H9 (cell line): ENCODE results near the gene R3HCC1L. TPM values are rescaled to one million over a fixed set of nuclear protein-coding genes. Genes with fewer than 3 reads are reported as not detected.

ENCODE experiments used
- DNase-seq: peaks from one replicate; pipeline ENCODE4 v3.0.0-alpha.2; 2017
- H2AFZ ChIP-seq: one replicate; pipeline ENCODE4 v1.6.1; 2013; ENCODE audit warnings: mild to moderate bottlenecking, low read length, control low read depth, moderate library complexity
- H2AK5ac ChIP-seq: 2 replicates; pipeline ENCODE4 v1.6.1; 2013; ENCODE audit warnings: low read length, control low read depth, mixed read lengths; ENCODE audit not compliant: insufficient read length
- H2BK120ac ChIP-seq: one replicate; pipeline ENCODE4 v1.6.1; 2013; ENCODE audit warnings: low read depth, mild to moderate bottlenecking, low read length, control low read depth, inconsistent platforms; ENCODE audit not compliant: poor library complexity, severe bottlenecking
- H2BK12ac ChIP-seq: 2 replicates; pipeline ENCODE4 v1.6.1; 2013; ENCODE audit warnings: low read length, control low read depth, mixed read lengths, low read depth; ENCODE audit not compliant: insufficient read length
- H2BK15ac ChIP-seq: 2 replicates; pipeline ENCODE4 v1.6.1; 2013; ENCODE audit warnings: low read depth, low read length, control low read depth
- H2BK20ac ChIP-seq: one replicate; pipeline ENCODE4 v1.6.1; 2013; ENCODE audit warnings: low read depth, mild to moderate bottlenecking, low read length, control low read depth, inconsistent platforms; ENCODE audit not compliant: poor library complexity, severe bottlenecking
- H2BK5ac ChIP-seq: 2 replicates; pipeline ENCODE4 v1.6.1; 2013; ENCODE audit warnings: low read length, control low read depth, mixed read lengths; ENCODE audit not compliant: insufficient read length
- H3K14ac ChIP-seq: 2 replicates; pipeline ENCODE4 v1.6.1; 2013; ENCODE audit warnings: low read length, control low read depth; ENCODE audit not compliant: insufficient read depth
- H3K18ac ChIP-seq: 2 replicates; pipeline ENCODE4 v1.6.1; 2013; ENCODE audit warnings: low read depth, mild to moderate bottlenecking, mixed read lengths, low read length, control low read depth; ENCODE audit not compliant: insufficient read length
- H3K23ac ChIP-seq: 2 replicates; pipeline ENCODE4 v1.6.1; 2013; ENCODE audit warnings: low read length, control low read depth, mixed read lengths, low read depth; ENCODE audit not compliant: insufficient read length
- H3K23me2 ChIP-seq: 2 replicates; pipeline ENCODE4 v1.6.1; 2013; ENCODE audit warnings: low read depth, mild to moderate bottlenecking, mixed read lengths, low read length, control low read depth; ENCODE audit not compliant: insufficient read length, poor library complexity, severe bottlenecking
- H3K27ac ChIP-seq: 2 replicates; pipeline ENCODE4 v1.5.1; 2013; ENCODE audit warnings: low read length, control low read depth, mixed read lengths, low read depth; ENCODE audit not compliant: insufficient read length
- H3K27me3 ChIP-seq: 2 replicates; pipeline ENCODE4 v1.6.1; 2013; ENCODE audit warnings: low read length, control low read depth, inconsistent platforms; ENCODE audit not compliant: insufficient read depth
- H3K4ac ChIP-seq: 2 replicates; pipeline ENCODE4 v1.6.1; 2013; ENCODE audit warnings: low read depth, mild to moderate bottlenecking, control low read depth, inconsistent platforms, low read length, moderate library complexity
- H3K4me1 ChIP-seq: 2 replicates; pipeline ENCODE4 v1.6.1; 2013; ENCODE audit warnings: low read length, control low read depth, inconsistent platforms; ENCODE audit not compliant: insufficient read depth
- H3K4me2 ChIP-seq: 2 replicates; pipeline ENCODE4 v1.6.1; 2013; ENCODE audit warnings: low read length, control low read depth, mixed read lengths; ENCODE audit not compliant: insufficient read length, insufficient read depth
- H3K56ac ChIP-seq: 2 replicates; pipeline ENCODE4 v1.6.1; 2013; ENCODE audit warnings: low read depth, mild to moderate bottlenecking, mixed read lengths, low read length, control low read depth; ENCODE audit not compliant: insufficient read length
- H3K79me1 ChIP-seq: 2 replicates; pipeline ENCODE4 v1.6.1; 2013; ENCODE audit warnings: low read depth, mild to moderate bottlenecking, moderate library complexity, low read length, control low read depth, inconsistent platforms; ENCODE audit not compliant: insufficient read depth, poor library complexity, severe bottlenecking
- H3K79me2 ChIP-seq: 2 replicates; pipeline ENCODE4 v1.6.1; 2013; ENCODE audit warnings: low read length, control low read depth, inconsistent platforms; ENCODE audit not compliant: insufficient read depth
- H3K9ac ChIP-seq: 2 replicates; pipeline ENCODE4 v1.6.1; 2013; ENCODE audit warnings: low read length, control low read depth, mixed read lengths; ENCODE audit not compliant: insufficient read length; ENCODE audit errors: extremely low read depth
- H3K9me3 ChIP-seq: one replicate; pipeline ENCODE4 v1.6.1; 2013; ENCODE audit warnings: low read depth, low read length, inconsistent platforms; ENCODE audit not compliant: control insufficient read depth
- H3T11ph ChIP-seq: one replicate; pipeline ENCODE4 v1.6.1; 2013; ENCODE audit warnings: mild to moderate bottlenecking, low read length, control low read depth, inconsistent platforms
- H4K20me1 ChIP-seq: one replicate; pipeline ENCODE4 v1.6.1; 2013; ENCODE audit not compliant: control insufficient read depth, insufficient read length, insufficient read depth
- H4K5ac ChIP-seq: 2 replicates; pipeline ENCODE4 v1.6.1; 2013; ENCODE audit warnings: low read depth, mild to moderate bottlenecking, mixed read lengths, low read length, control low read depth; ENCODE audit not compliant: insufficient read length
- H4K8ac ChIP-seq: replicated peaks from 2 replicates; pipeline ENCODE4 v1.6.1; 2013; ENCODE audit warnings: low read length, control low read depth, mixed read lengths, low read depth; ENCODE audit not compliant: insufficient read length
- H4K91ac ChIP-seq: 2 replicates; pipeline ENCODE4 v1.6.1; 2013; ENCODE audit warnings: low read depth, mild to moderate bottlenecking, moderate library complexity, mixed read lengths, low read length, control low read depth; ENCODE audit not compliant: insufficient read length
- H3K27ac Mint-ChIP-seq, 3 experiments: 2 replicates in 2 of 3; 3 replicates in 1 of 3; pipeline ENCODE4 v1.8.0; 2020 to 2021; ENCODE audit warnings: mixed read lengths in 3 of 3, mild to moderate bottlenecking in 1 of 3, moderate library complexity in 1 of 3
- H3K27me3 Mint-ChIP-seq: 2 replicates; pipeline ENCODE4 v1.8.0; 2021; ENCODE audit warnings: low read depth, mild to moderate bottlenecking, moderate library complexity, mixed read lengths
- H3K36me3 Mint-ChIP-seq, 3 experiments: 2 replicates in 2 of 3; 3 replicates in 1 of 3; pipeline ENCODE4 v1.8.0; 2020 to 2021; ENCODE audit warnings: low read depth in 3 of 3, mixed read lengths in 3 of 3; ENCODE audit not compliant: insufficient read depth in 1 of 3
- H3K4me1 Mint-ChIP-seq, 2 experiments: 2 replicates each; pipeline ENCODE4 v1.8.0; 2020; ENCODE audit warnings: mixed read lengths in 2 of 2
- H3K4me3 Mint-ChIP-seq, 2 experiments: 2 replicates in 1 of 2; 3 replicates in 1 of 2; pipeline ENCODE4 v1.8.0; 2020 to 2021; ENCODE audit warnings: mild to moderate bottlenecking in 2 of 2, mixed read lengths in 2 of 2, moderate library complexity in 1 of 2
- H3K9me3 Mint-ChIP-seq, 2 experiments: 2 replicates in 1 of 2; 3 replicates in 1 of 2; pipeline ENCODE4 v1.8.0; 2020; ENCODE audit warnings: mild to moderate bottlenecking in 2 of 2, mixed read lengths in 2 of 2, moderate library complexity in 1 of 2
- CTCF ChIP-seq: fragments of 200-600 bp; sonication (generic); conservative IDR thresholded peaks from 3 replicates; pipeline ENCODE4 v1.8.0; 2021; ENCODE audit warnings: antibody characterized with exemption, mild to moderate bottlenecking
- WGBS: extraction: QIAGEN DNeasy Blood & Tissue Kit; methylation state at CpG from one replicate; pipeline ENCODE4 v1.1.7; 2013; ENCODE audit warnings: missing lambda C conversion rate, low lambda C conversion rate, mixed read lengths; ENCODE audit not compliant: insufficient read length; ENCODE audit errors: extremely low coverage; 5-methylcytosine and 5-hydroxymethylcytosine counted together
- total RNA-seq: library from RNA; stranded (reverse); gene quantifications from 2 replicates; pipeline ENCODE4 v1.2.1, GENCODE V29; 2021

The R3HCC1L gene
- total RNA-seq, 1 experiment from 2014 or later = 18.5 TPM

- H3K9me3 Mint-ChIP-seq = peaks cover 27 to 31% of the 10 kb centered on the region in 2 experiments
- Histone ChIP-seq H3K9me3 (peaks cover 4% of the 10 kb centered on the region), H2BK20ac (no peak overlapping the region), H2BK12ac (no peak overlapping the region), H3K4me2 (no peak overlapping the region), H4K91ac (no peak overlapping the region), H2AK5ac (no peak overlapping the region), H3K23ac (no peak overlapping the region), H4K8ac (no peak overlapping the region), H3K79me1 (no peaks in the 10 kb centered on the region), H3K23me2 (no peaks in the 10 kb centered on the region), H2BK5ac (no peak overlapping the region), H3K27me3 (no peaks in the 10 kb centered on the region), H3K18ac (no peak overlapping the region), H3T11ph (no peak overlapping the region), H2AFZ (no peak overlapping the region), H3K4me1 (no peaks in the 10 kb centered on the region), H2BK120ac (no peak overlapping the region), H4K5ac (no peak overlapping the region), H3K4ac (no peak overlapping the region), H4K20me1 (no peaks in the 10 kb centered on the region), H3K56ac (no peak overlapping the region), H2BK15ac (no peak overlapping the region), H3K27ac (no peak overlapping the region), H3K14ac (0 out of 2 replicates have a peak overlapping the region, but pooled peaks have one; percentile 57), H3K79me2 (no peaks in the 10 kb centered on the region), H3K9ac (no peak overlapping the region)
- H3K36me3 Mint-ChIP-seq = peaks cover 6 to 12% (median 8%) of the 10 kb centered on the region in 3 experiments
- peaks cover 10% of the 10 kb centered on the region for H3K27me3 Mint-ChIP-seq
- no peak overlapping the region for H3K4me3 Mint-ChIP-seq
- H3K27ac Mint-ChIP-seq = peak overlapping the region in 2 of 3 experiments; percentile 32 to 84; a peak in 2 of 7 replicates
- WGBS = no CpG with 5 or more reads among the region's 6 CpGs
- H3K4me1 Mint-ChIP-seq = peaks cover 10% of the 10 kb centered on the region in 2 experiments
- TF ChIP-seq CTCF = no peak
- no peak for DNase-seq
These were observed 8.4 kb upstream of the R3HCC1L start for GRCh38 chr10:98125940-98126631.
